HL-60 (cell line): ENCODE measurements around the gene SHISA2.

Experiments used
- DNase-seq, 2 experiments: peaks; one replicate each; pipeline ENCODE4 v3.0.0-alpha.2; 2010 to 2020; ENCODE audit warnings: low read depth in 1 of 2, low spot score in 1 of 2
- H3K27ac ChIP-seq: fragments of 250-450 bp; sonication (Bioruptor Pico); replicated peaks from 2 replicates; pipeline ENCODE4 v1.5.1; 2020; ENCODE audit warnings: mild to moderate bottlenecking, moderate library complexity
- H3K27me3 ChIP-seq: fragments of 250-450 bp; sonication (Bioruptor Pico); 2 replicates; pipeline ENCODE4 v1.5.1; 2021; ENCODE audit warnings: mild to moderate bottlenecking, moderate library complexity; ENCODE audit not compliant: insufficient read depth, poor library complexity, severe bottlenecking
- H3K4me3 ChIP-seq: replicated peaks from 2 replicates; pipeline ENCODE4 v1.5.1; 2011; ENCODE audit warnings: mild to moderate bottlenecking, control low read depth, low read length; ENCODE audit not compliant: insufficient read depth
- CTCF ChIP-seq: IDR thresholded peaks from one replicate; pipeline ENCODE4 v1.5.1; 2011; ENCODE audit warnings: low read length, control low read depth, inconsistent platforms; ENCODE audit not compliant: insufficient read depth
- GABPA ChIP-seq: IDR thresholded peaks from 2 replicates; pipeline ENCODE4 v1.6.1; 2012; ENCODE audit warnings: low read depth
- POLR2AphosphoS5 ChIP-seq: IDR thresholded peaks from 2 replicates; pipeline ENCODE4 v1.6.1; 2012; ENCODE audit warnings: low read depth
- REST ChIP-seq: IDR thresholded peaks from 2 replicates; pipeline ENCODE4 v1.6.1; 2012; ENCODE audit warnings: low read depth; ENCODE audit not compliant: insufficient replicate concordance
- SPI1 ChIP-seq: IDR thresholded peaks from 2 replicates; pipeline ENCODE4 v1.6.1; 2012; ENCODE audit warnings: low read depth, mild to moderate bottlenecking, borderline replicate concordance

The SHISA2 gene

GRCh38 chr13:26060357-26060756 is 8.5 kb upstream of the SHISA2 start:
- Histone ChIP-seq H3K4me3 (no peak overlapping the region), H3K27me3 (no peaks in the 10 kb centered on the region), H3K27ac (no peak overlapping the region)
- DNase-seq, result no peak
- TF ChIP-seq GABPA (no peak), CTCF (no peak), SPI1 (no peak), POLR2AphosphoS5 (no peak)

GRCh38 chr13:26058704-26059103 is 6.9 kb upstream of the SHISA2 start:
- no peak overlapping the region for H3K27ac ChIP-seq
- TF ChIP-seq CTCF, result no peak
- no peak for TF ChIP-seq GABPA
- no peak for TF ChIP-seq REST
- no peak for TF ChIP-seq SPI1
- no peak for TF ChIP-seq POLR2AphosphoS5
- no peaks in the 10 kb centered on the region for H3K27me3 ChIP-seq
- no peak overlapping the region for H3K4me3 ChIP-seq
- DNase-seq, result no peak

DNA sequence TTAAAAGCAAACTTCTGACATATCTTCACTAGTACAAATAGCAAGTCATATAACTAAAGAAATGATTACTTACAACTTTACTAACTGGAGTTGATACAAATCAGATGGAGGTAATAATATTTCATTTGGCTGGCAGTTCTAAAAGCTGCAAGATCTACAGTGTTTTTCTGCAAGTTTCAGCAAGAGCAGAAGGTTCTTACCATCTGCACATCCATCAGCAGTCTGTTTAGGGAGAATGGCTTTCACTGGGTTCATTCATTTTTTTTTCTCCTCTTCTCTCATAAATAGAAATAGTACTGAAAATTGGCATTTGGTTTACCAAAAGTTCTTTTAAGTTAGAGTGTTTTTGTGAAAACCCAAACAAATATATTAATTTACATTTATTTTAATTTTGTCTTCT is 3.1 kb upstream of the SHISA2 start:
- no peak overlapping the region for H3K4me3 ChIP-seq
- H3K27ac ChIP-seq, result no peak overlapping the region
- peaks cover 27% of the 10 kb centered on the region for H3K27me3 ChIP-seq
- TF ChIP-seq SPI1 (no peak), CTCF (no peak), POLR2AphosphoS5 (no peak), REST (no peak), GABPA (no peak)
- no peak for DNase-seq

DNA sequence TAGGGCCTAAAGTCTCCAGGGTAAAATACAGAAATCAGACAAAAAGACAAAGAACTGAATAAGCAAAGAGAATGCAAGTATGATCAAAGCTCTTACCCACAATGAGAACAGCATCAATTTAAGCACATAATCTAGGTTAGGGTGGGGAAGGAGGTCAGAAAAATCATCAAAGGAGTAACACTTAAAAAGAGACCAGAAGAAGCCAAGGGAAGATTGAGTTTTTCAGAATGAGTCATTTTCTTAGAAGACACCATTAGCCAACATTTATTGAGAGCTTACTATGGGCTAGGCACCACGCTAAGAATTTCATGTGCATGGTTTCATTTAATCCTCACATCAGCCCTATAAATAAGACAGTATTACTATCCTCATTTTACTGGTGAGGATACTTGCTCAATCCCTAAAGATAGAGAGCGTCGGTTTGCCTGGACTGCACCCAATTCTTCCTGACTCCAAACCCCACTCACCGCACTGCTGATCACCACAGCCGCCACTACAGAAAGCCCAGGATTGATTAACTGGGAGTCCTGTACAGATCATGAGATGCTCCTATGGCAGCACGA is 1.7 kb upstream of the SHISA2 start:
- no peak for TF ChIP-seq GABPA
- TF ChIP-seq POLR2AphosphoS5, result no peak
- TF ChIP-seq REST, result no peak
- no peak for TF ChIP-seq SPI1
- TF ChIP-seq CTCF, result no peak
- H3K27ac ChIP-seq, result no peak overlapping the region
- no peak for DNase-seq
- peaks cover 39% of the 10 kb centered on the region for H3K27me3 ChIP-seq
- no peak overlapping the region for H3K4me3 ChIP-seq
